Measurements from ENCODE around the gene DNAJC1.

DNA sequence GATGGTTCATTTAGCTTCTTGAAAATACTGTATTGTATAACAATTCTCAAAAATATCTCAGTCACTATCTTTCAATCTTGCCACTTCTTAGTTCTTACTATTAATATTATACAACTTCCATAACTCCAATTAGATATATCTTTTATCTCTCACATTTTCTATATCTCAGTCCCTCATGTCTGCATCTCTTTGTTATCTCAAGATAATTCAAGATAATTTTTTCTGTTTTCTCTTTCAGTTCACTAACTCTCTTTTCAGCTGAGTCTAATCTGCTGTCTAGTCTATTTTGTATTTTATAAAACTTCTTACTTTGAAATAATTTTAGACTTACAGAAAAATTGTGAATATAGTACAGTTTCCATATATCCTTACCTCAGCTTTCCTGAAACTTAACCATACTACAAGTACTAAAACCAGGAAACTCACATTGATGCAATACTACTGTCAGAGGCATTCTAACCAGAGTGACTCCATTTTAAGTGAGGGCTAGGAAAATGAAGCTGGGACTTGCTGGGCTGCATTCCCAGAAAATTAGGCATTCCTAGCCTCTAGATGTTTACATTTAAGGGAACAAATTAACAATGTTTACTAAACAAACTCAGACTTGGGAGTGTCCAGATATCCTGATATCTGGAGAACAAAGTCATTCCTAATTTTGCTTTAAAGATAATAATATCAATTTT is 38.4 kb downstream of the DNAJC1 start:
- TF ChIP-seq, protein P1, sequence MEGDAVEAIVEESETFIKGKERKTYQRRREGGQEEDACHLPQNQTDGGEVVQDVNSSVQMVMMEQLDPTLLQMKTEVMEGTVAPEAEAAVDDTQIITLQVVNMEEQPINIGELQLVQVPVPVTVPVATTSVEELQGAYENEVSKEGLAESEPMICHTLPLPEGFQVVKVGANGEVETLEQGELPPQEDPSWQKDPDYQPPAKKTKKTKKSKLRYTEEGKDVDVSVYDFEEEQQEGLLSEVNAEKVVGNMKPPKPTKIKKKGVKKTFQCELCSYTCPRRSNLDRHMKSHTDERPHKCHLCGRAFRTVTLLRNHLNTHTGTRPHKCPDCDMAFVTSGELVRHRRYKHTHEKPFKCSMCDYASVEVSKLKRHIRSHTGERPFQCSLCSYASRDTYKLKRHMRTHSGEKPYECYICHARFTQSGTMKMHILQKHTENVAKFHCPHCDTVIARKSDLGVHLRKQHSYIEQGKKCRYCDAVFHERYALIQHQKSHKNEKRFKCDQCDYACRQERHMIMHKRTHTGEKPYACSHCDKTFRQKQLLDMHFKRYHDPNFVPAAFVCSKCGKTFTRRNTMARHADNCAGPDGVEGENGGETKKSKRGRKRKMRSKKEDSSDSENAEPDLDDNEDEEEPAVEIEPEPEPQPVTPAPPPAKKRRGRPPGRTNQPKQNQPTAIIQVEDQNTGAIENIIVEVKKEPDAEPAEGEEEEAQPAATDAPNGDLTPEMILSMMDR (IDR thresholded peaks at IDR 0.05; ENCODE audit: insufficient read depth, low read depth, low read length): no peak
- TF ChIP-seq EZH2 (IDR thresholded peaks at IDR 0.05; ENCODE audit: insufficient read depth, low read length): no peak

All from astrocyte (in vitro differentiated cells and primary cell).